Inflammatory macrophage treated with lipopolysaccharide for 1 hour (primary cell): ENCODE measurements around the gene FIBCD1.
"Not testable (repeated sequence)": the region's sequence is repeated elsewhere in the genome, so short reads cannot be mapped to it uniquely, and the experiment has no call there.

Experiments used
- DNase-seq, 2 donors: peaks; one replicate each; pipeline ENCODE4 v3.0.0-alpha.2; 2020 to 2022

FIBCD1 gene

GRCh38 chr9:130921300-130921988 is 17.6 kb downstream of the FIBCD1 start:
- no peak for DNase-seq

GRCh38 chr9:130920762-130921299 is 18.2 kb downstream of the FIBCD1 start:
- DNase-seq, result no peak

DNA sequence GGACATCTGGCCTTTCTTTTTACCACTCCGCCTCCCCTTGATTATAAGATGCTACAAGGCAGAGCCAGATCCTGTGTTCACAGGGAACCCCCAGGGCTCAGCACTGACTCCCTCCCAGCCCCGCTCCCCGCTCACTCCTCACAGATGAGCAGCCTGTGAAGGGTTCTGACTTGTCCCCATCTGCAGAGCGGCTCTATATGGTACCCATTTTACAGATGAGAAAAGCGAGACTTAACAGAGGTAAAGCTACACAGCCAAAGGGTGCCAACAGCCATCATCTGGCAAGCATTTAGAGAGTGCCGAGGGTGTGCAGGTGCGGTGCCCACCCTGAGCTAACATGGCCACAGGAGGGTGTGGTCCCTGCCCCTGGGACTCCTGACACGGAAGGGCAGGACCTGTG is 18.8 kb downstream of the FIBCD1 start:
- no peak for DNase-seq

DNA sequence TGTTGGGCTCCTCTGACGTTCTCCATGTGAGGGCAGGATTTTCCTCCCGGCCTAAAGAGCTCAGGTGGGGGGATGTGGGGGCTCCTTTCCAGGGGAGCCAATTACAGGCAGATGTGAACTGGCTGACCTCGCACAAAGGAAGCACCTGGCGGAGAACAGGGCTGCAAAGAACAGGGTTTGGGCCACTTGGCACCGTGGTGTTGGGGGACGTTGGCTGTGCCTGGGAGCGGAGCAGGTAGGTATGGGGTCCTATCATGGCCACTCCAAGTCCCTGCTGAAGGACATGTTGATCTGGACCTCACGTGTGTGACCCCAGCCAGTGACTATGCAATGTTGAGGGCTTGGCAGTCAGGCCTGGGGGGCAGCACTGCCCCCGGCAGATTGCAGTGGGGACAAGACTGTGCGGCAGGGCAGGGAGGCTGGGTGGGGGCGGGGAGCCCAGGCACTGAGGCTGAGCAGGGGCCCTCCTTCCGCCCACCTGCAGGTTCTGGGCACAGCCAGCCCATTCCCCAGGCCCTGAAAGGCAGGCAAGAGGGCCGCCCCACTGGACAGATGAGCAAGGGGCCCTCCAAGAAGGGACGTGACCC is 19.4 kb downstream of the FIBCD1 start:
- DNase-seq, result no peak

GRCh38 chr9:130918826-130919558 is 20.1 kb downstream of the FIBCD1 start:
- no peak for DNase-seq

GRCh38 chr9:130918101-130918825 is 20.8 kb downstream of the FIBCD1 start:
- DNase-seq, result no peak

DNA sequence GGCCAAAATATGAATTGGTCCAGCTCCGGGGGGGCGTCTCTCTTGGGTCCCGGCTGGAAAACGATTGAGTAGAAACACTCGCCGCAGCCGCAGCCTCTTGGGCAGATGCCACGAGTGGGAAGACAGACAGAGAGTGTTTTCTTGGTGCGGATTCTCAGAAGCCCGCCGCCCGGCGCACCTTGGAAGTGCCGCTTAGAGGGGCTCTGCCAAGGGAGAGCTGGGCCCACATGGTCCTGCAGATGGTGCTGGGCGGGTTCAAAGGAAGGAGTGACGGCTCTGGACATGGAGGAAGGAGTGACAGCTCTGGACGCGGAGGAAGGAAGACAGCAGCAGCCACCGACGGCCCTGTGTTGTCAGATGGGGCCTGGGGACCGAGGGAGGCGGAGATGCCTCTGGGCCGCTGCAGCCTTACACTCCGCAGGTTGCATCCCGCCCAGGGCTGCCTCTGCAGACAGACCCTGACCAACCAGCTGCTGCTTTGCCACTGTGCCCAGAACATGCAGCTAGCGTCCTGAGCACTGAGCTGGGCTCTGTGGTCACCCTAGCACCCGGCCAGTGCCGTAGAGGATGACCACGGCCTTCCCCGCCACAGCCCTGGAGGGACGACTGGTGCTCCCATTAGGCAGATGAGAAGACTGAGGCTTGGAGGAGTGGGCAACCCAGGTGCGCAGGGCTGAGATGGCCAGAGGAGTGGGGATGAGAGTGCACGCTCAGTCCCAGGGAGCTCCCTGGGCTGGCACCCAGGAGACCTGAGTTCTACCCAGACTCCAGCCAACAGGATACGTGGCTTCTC is 21.7 kb downstream of the FIBCD1 start:
- no peak for DNase-seq

DNA sequence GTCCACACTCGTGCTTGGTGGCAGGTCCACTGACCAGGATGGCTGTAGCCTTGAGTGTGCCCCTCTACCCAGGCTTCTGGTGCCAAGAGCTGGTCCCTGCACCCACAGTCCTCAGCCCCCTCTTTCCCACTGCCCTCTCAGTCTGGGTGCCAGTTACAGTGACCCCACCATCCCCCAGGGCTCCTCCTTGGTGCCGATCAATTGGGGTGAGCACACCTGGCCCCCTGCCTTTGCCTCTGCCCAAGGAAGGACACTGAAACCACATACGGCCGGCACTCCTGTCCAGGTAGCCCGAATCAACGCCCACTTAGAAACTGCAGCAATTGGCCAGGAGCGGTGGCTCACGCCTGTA is 24.0 kb downstream of the FIBCD1 start:
- DNase-seq, result no peak

- DNase-seq, result no peak
These were observed 24.5 kb downstream of the FIBCD1 start for GRCh38 chr9:130914417-130915095.

GRCh38 chr9:130913599-130914416 is 25.2 kb downstream of the FIBCD1 start:
- no peak for DNase-seq

GRCh38 chr9:130912932-130913598 is 26.0 kb downstream of the FIBCD1 start:
- DNase-seq, result no peak

DNA sequence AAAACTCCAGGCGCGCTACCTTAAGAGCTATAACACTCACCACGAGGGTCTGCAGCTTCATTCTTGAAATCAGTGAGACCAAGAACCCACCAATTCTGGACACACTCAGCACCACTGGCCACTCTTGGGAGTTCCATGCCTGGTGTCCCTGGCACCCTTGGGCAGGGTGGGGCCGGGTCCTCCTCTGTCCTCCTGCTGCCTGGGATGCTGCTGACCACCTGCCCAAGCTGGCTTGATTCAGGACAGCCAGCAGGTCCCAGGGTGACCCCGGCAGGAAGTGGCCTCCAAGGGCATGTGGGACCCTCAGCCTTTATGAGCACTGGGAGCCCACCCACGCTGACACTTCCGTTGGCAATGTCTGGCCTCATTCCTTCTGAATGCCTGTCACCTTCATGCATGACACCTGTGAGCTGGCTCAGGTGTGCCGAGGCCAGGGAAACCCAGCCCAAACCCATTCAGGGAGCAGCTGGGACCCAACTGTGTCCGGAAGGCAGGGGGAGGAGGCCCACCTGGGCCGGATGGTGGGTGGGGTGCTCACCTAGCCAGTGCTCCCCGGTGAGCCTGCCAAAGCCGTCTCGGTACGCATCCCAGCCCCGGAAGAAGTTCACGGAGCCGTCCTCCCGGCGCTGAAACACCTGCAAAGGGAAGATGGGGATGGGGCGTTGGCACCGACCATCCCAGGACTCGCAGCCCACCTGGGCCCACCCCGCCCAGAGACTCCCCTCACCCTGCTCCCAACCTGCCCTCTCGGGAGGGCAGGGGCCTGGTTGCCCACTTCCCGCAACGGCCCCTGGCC is 27.6 kb downstream of the FIBCD1 start:
- DNase-seq, result no peak

- DNase-seq, result not testable (repeated sequence)
These were observed 28.4 kb downstream of the FIBCD1 start for GRCh38 chr9:130910670-130911069.

- DNase-seq, result not testable (repeated sequence)
These were observed 29.0 kb downstream of the FIBCD1 start for GRCh38 chr9:130910041-130910440.

GRCh38 chr9:130908878-130909355 is 30.1 kb downstream of the FIBCD1 start:
- no peak for DNase-seq

DNA sequence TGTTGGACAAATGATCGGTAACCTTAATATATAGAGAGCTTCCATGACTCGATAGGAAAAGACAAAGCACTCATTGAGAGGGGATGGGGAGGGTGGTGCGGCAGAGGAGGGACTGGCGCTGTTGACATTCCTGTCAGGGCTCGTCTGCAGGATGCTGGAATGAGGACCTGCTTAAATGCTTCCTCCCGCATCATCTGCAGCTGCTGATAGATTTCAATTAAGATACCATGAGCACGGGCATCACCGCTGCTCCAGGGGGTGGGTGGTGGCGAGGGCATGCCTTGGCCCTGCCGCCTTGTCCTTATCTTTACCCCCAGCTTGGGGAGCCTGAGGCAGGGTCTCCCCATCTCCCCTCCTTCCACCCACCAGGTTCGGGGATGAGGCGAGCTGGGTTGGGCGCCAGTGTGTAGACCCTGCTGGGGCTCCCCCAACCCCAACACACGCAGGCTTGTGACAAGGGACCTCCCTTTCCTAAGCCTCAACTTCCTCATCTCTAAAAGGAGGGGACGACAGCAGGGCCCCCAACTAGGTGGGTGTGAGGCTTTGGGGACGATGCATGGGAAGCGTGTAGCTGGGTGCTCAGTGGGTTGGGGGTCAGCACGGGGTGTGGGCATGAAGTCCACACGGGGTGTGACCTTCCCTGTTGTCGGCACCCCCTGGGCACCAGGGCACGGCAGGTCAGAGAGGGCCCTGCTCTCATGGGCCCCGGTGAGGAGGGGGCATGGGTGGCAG is 30.7 kb downstream of the FIBCD1 start:
- DNase-seq, result no peak

DNA sequence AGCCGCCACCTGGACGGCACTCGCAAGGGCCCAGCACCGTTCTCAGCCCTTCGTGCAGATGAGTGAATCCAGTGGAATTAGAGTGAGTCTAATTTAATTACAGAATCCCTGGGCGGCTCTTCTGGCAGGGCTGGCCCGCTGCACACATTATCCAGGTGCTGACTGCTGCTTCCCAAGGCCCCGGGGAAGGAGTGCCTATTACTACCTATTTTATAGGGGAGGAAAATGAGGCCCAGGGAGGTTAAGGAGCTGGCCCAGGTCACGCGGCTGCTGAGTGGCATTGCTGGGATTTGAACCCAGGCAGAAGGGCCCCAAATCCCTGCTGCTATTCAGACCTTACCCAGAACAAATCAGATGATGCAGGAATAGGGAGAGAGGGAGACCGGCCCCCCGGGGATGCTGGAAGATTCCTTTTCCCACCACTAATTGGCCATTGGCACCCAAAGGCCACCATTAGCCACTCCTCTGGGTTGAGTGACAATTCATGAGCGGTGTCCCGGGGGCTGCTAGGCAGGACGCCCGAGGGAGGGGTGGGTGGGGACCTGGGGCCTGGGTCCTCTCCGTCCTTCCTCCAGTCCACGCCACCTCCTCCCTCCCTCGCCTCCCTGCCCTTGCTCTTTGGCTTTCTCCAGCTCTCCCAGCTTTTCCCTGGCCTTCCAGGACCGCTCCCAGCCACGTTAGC is 32.2 kb downstream of the FIBCD1 start:
- DNase-seq, result no peak
